K562 (cell line): ENCODE results near the gene LRP6.

Experiments
- CREB1 ChIP-seq, 2 experiments: sonication (generic) in 1 of 2; formaldehyde crosslinking in 1 of 2; IDR thresholded peaks; 2 replicates each; pipeline versions ENCODE4 v1.6.1 to v1.8.0; 2012 to 2022; ENCODE audit warnings: inconsistent platforms in 1 of 2, mild to moderate bottlenecking in 1 of 2, missing genetic modification reagents in 1 of 2, moderate library complexity in 1 of 2
- ELF4 ChIP-seq: fragments of 450-650 bp; formaldehyde crosslinking; IDR thresholded peaks from 2 replicates; pipeline ENCODE4 v1.4.0; 2022; ENCODE audit warnings: missing genetic modification characterization
- FOXO4 ChIP-seq: fragments of 450-650 bp; formaldehyde crosslinking; IDR thresholded peaks from 2 replicates; pipeline ENCODE4 v1.4.0; 2020; ENCODE audit warnings: mild to moderate bottlenecking, moderate library complexity
- LARP7 ChIP-seq: fragments of 450-650 bp; IDR thresholded peaks from 2 replicates; pipeline ENCODE4 v1.6.1; 2016
- MYBL2 ChIP-seq, 2 experiments: fragments of 450-650 bp in 1 of 2; sonication (generic) in 1 of 2; formaldehyde crosslinking in 1 of 2; IDR thresholded peaks; 2 replicates each; pipeline versions ENCODE4 v1.6.1 to v1.8.1; 2017 to 2022; ENCODE audit warnings: borderline replicate concordance in 1 of 2, inconsistent platforms in 1 of 2, low read depth in 1 of 2, mild to moderate bottlenecking in 1 of 2, missing genetic modification reagents in 1 of 2, moderate library complexity in 1 of 2
- NCOA2 ChIP-seq, 2 experiments: fragments of 450-650 bp; IDR thresholded peaks; 2 replicates each; pipeline ENCODE4 v1.6.1; 2018; ENCODE audit warnings: mild to moderate bottlenecking in 2 of 2, moderate library complexity in 1 of 2; ENCODE audit not compliant: partially characterized antibody in 2 of 2
- POLR2A ChIP-seq: fragments of 450-650 bp; conservative IDR thresholded peaks from 2 replicates; pipeline ENCODE4 v1.6.1; 2016
- SAP30 ChIP-seq: fragments of 200-600 bp; sonication (generic); IDR thresholded peaks from 2 replicates; pipeline ENCODE4 v1.6.1; 2012; ENCODE audit warnings: borderline replicate concordance, low read depth, mild to moderate bottlenecking, moderate library complexity, low read length, control low read depth, inconsistent platforms; ENCODE audit not compliant: insufficient read depth, poor library complexity, severe bottlenecking
- SIN3B ChIP-seq: fragments of 450-650 bp; IDR thresholded peaks from 2 replicates; pipeline ENCODE4 v1.6.1; 2017; ENCODE audit warnings: low read depth, mild to moderate bottlenecking, moderate library complexity
- TCF7L2 ChIP-seq: fragments of 150-350 bp; IDR thresholded peaks from 2 replicates; pipeline ENCODE4 v1.6.1; 2016; ENCODE audit warnings: low read depth, mild to moderate bottlenecking, low read length, moderate library complexity
- ZNF224 ChIP-seq: sonication (generic); formaldehyde crosslinking; IDR thresholded peaks from 2 replicates; pipeline ENCODE4 v1.8.0; 2022; ENCODE audit warnings: mild to moderate bottlenecking, missing genetic modification reagents
- ZNF384 ChIP-seq: IDR thresholded peaks from 2 replicates; pipeline ENCODE4 v1.6.1; 2012; ENCODE audit warnings: low read depth, low read length, improper control_type of control experiment
- TF ChIP-seq, protein P1 (sequence below): fragments of 450-650 bp; IDR thresholded peaks from 2 replicates; pipeline ENCODE4 v1.6.1; 2017; ENCODE audit warnings: antibody characterized with exemption

DNA sequence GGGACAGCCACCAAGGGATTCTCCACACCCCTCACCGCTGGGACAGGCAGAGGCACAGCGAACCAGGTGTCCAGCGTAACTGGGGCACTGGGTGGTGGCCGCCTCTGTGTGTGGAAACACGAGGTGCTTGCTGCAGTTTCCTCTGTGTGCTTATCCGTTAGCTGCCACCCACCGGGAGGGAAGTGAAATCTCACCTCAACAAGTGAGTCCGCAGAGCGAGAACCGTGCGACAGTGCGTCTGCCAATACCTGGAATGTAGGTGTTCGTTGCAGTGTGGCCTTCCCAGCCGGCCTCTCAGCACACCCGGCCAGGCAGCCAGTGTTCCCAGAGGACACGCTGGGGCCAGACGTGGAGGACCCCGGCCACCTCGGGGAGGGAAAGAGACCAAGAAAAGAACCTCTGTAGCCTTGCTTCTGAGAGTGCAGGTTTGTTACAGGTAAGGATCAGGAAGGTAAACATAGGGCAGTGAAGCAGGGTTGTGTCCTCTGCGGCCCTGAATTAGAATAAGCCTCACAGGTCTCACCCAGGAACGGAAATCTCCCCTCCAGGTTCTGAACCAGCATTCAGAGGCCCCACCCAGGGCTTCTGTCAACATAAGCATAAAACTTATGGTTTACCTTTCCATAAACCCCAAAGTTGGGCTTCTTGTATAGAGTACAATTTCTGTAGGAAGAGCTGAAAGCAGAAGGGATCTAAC is 194.6 kb downstream of the LRP6 start:
- TF ChIP-seq LARP7 = no peak
- no peak for TF ChIP-seq MYBL2 (IDR thresholded peaks at IDR 0.05; ENCODE audit: low read depth)
- TF ChIP-seq MYBL2 (CRISPR knock-in tag; IDR thresholded peaks at IDR 0.05; ENCODE audit: borderline replicate concordance) = no peak
- no peak for TF ChIP-seq NCOA2 (IDR thresholded peaks at IDR 0.05; ENCODE audit: partially characterized antibody in 2 of 2)
- no peak for TF ChIP-seq CREB1 (IDR thresholded peaks at IDR 0.05)
- TF ChIP-seq CREB1 (CRISPR knock-in tag; IDR thresholded peaks at IDR 0.05) = no peak
- no peak for TF ChIP-seq ZNF384
- no peak for TF ChIP-seq ZNF224 (CRISPR knock-in tag)
- no peak for TF ChIP-seq ELF4 (CRISPR knock-in tag)
- TF ChIP-seq, protein P1, sequence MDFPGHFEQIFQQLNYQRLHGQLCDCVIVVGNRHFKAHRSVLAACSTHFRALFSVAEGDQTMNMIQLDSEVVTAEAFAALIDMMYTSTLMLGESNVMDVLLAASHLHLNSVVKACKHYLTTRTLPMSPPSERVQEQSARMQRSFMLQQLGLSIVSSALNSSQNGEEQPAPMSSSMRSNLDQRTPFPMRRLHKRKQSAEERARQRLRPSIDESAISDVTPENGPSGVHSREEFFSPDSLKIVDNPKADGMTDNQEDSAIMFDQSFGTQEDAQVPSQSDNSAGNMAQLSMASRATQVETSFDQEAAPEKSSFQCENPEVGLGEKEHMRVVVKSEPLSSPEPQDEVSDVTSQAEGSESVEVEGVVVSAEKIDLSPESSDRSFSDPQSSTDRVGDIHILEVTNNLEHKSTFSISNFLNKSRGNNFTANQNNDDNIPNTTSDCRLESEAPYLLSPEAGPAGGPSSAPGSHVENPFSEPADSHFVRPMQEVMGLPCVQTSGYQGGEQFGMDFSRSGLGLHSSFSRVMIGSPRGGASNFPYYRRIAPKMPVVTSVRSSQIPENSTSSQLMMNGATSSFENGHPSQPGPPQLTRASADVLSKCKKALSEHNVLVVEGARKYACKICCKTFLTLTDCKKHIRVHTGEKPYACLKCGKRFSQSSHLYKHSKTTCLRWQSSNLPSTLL = no peak
- no peak for TF ChIP-seq SAP30
- TF ChIP-seq TCF7L2 = no peak
- no peak for TF ChIP-seq FOXO4 (CRISPR knock-in tag)
- TF ChIP-seq POLR2A = no peak
- TF ChIP-seq SIN3B = no peak
